H9 (cell line): ENCODE results near the gene MAPK7. TPM values are rescaled to one million over a fixed set of nuclear protein-coding genes. Genes with fewer than 3 reads are reported as not detected.

ENCODE experiments used
- DNase-seq: peaks from one replicate; pipeline ENCODE4 v3.0.0-alpha.2; 2017
- H2AFZ ChIP-seq: one replicate; pipeline ENCODE4 v1.6.1; 2013; ENCODE audit warnings: mild to moderate bottlenecking, low read length, control low read depth, moderate library complexity
- H2AK5ac ChIP-seq: 2 replicates; pipeline ENCODE4 v1.6.1; 2013; ENCODE audit warnings: low read length, control low read depth, mixed read lengths; ENCODE audit not compliant: insufficient read length
- H2BK120ac ChIP-seq: one replicate; pipeline ENCODE4 v1.6.1; 2013; ENCODE audit warnings: low read depth, mild to moderate bottlenecking, low read length, control low read depth, inconsistent platforms; ENCODE audit not compliant: poor library complexity, severe bottlenecking
- H2BK12ac ChIP-seq: 2 replicates; pipeline ENCODE4 v1.6.1; 2013; ENCODE audit warnings: low read length, control low read depth, mixed read lengths, low read depth; ENCODE audit not compliant: insufficient read length
- H2BK15ac ChIP-seq: 2 replicates; pipeline ENCODE4 v1.6.1; 2013; ENCODE audit warnings: low read depth, low read length, control low read depth
- H2BK20ac ChIP-seq: one replicate; pipeline ENCODE4 v1.6.1; 2013; ENCODE audit warnings: low read depth, mild to moderate bottlenecking, low read length, control low read depth, inconsistent platforms; ENCODE audit not compliant: poor library complexity, severe bottlenecking
- H2BK5ac ChIP-seq: 2 replicates; pipeline ENCODE4 v1.6.1; 2013; ENCODE audit warnings: low read length, control low read depth, mixed read lengths; ENCODE audit not compliant: insufficient read length
- H3K14ac ChIP-seq: 2 replicates; pipeline ENCODE4 v1.6.1; 2013; ENCODE audit warnings: low read length, control low read depth; ENCODE audit not compliant: insufficient read depth
- H3K18ac ChIP-seq: 2 replicates; pipeline ENCODE4 v1.6.1; 2013; ENCODE audit warnings: low read depth, mild to moderate bottlenecking, mixed read lengths, low read length, control low read depth; ENCODE audit not compliant: insufficient read length
- H3K23ac ChIP-seq: 2 replicates; pipeline ENCODE4 v1.6.1; 2013; ENCODE audit warnings: low read length, control low read depth, mixed read lengths, low read depth; ENCODE audit not compliant: insufficient read length
- H3K23me2 ChIP-seq: 2 replicates; pipeline ENCODE4 v1.6.1; 2013; ENCODE audit warnings: low read depth, mild to moderate bottlenecking, mixed read lengths, low read length, control low read depth; ENCODE audit not compliant: insufficient read length, poor library complexity, severe bottlenecking
- H3K27ac ChIP-seq: 2 replicates; pipeline ENCODE4 v1.5.1; 2013; ENCODE audit warnings: low read length, control low read depth, mixed read lengths, low read depth; ENCODE audit not compliant: insufficient read length
- H3K27me3 ChIP-seq: 2 replicates; pipeline ENCODE4 v1.6.1; 2013; ENCODE audit warnings: low read length, control low read depth, inconsistent platforms; ENCODE audit not compliant: insufficient read depth
- H3K4ac ChIP-seq: 2 replicates; pipeline ENCODE4 v1.6.1; 2013; ENCODE audit warnings: low read depth, mild to moderate bottlenecking, control low read depth, inconsistent platforms, low read length, moderate library complexity
- H3K4me1 ChIP-seq: 2 replicates; pipeline ENCODE4 v1.6.1; 2013; ENCODE audit warnings: low read length, control low read depth, inconsistent platforms; ENCODE audit not compliant: insufficient read depth
- H3K4me2 ChIP-seq: 2 replicates; pipeline ENCODE4 v1.6.1; 2013; ENCODE audit warnings: low read length, control low read depth, mixed read lengths; ENCODE audit not compliant: insufficient read length, insufficient read depth
- H3K56ac ChIP-seq: 2 replicates; pipeline ENCODE4 v1.6.1; 2013; ENCODE audit warnings: low read depth, mild to moderate bottlenecking, mixed read lengths, low read length, control low read depth; ENCODE audit not compliant: insufficient read length
- H3K79me1 ChIP-seq: 2 replicates; pipeline ENCODE4 v1.6.1; 2013; ENCODE audit warnings: low read depth, mild to moderate bottlenecking, moderate library complexity, low read length, control low read depth, inconsistent platforms; ENCODE audit not compliant: insufficient read depth, poor library complexity, severe bottlenecking
- H3K79me2 ChIP-seq: 2 replicates; pipeline ENCODE4 v1.6.1; 2013; ENCODE audit warnings: low read length, control low read depth, inconsistent platforms; ENCODE audit not compliant: insufficient read depth
- H3K9ac ChIP-seq: 2 replicates; pipeline ENCODE4 v1.6.1; 2013; ENCODE audit warnings: low read length, control low read depth, mixed read lengths; ENCODE audit not compliant: insufficient read length; ENCODE audit errors: extremely low read depth
- H3K9me3 ChIP-seq: one replicate; pipeline ENCODE4 v1.6.1; 2013; ENCODE audit warnings: low read depth, low read length, inconsistent platforms; ENCODE audit not compliant: control insufficient read depth
- H3T11ph ChIP-seq: one replicate; pipeline ENCODE4 v1.6.1; 2013; ENCODE audit warnings: mild to moderate bottlenecking, low read length, control low read depth, inconsistent platforms
- H4K20me1 ChIP-seq: one replicate; pipeline ENCODE4 v1.6.1; 2013; ENCODE audit not compliant: control insufficient read depth, insufficient read length, insufficient read depth
- H4K5ac ChIP-seq: 2 replicates; pipeline ENCODE4 v1.6.1; 2013; ENCODE audit warnings: low read depth, mild to moderate bottlenecking, mixed read lengths, low read length, control low read depth; ENCODE audit not compliant: insufficient read length
- H4K8ac ChIP-seq: replicated peaks from 2 replicates; pipeline ENCODE4 v1.6.1; 2013; ENCODE audit warnings: low read length, control low read depth, mixed read lengths, low read depth; ENCODE audit not compliant: insufficient read length
- H4K91ac ChIP-seq: 2 replicates; pipeline ENCODE4 v1.6.1; 2013; ENCODE audit warnings: low read depth, mild to moderate bottlenecking, moderate library complexity, mixed read lengths, low read length, control low read depth; ENCODE audit not compliant: insufficient read length
- H3K27ac Mint-ChIP-seq, 3 experiments: 2 replicates in 2 of 3; 3 replicates in 1 of 3; pipeline ENCODE4 v1.8.0; 2020 to 2021; ENCODE audit warnings: mixed read lengths in 3 of 3, mild to moderate bottlenecking in 1 of 3, moderate library complexity in 1 of 3
- H3K27me3 Mint-ChIP-seq: 2 replicates; pipeline ENCODE4 v1.8.0; 2021; ENCODE audit warnings: low read depth, mild to moderate bottlenecking, moderate library complexity, mixed read lengths
- H3K36me3 Mint-ChIP-seq, 3 experiments: 2 replicates in 2 of 3; 3 replicates in 1 of 3; pipeline ENCODE4 v1.8.0; 2020 to 2021; ENCODE audit warnings: low read depth in 3 of 3, mixed read lengths in 3 of 3; ENCODE audit not compliant: insufficient read depth in 1 of 3
- H3K4me1 Mint-ChIP-seq, 2 experiments: 2 replicates each; pipeline ENCODE4 v1.8.0; 2020; ENCODE audit warnings: mixed read lengths in 2 of 2
- H3K4me3 Mint-ChIP-seq, 2 experiments: 2 replicates in 1 of 2; 3 replicates in 1 of 2; pipeline ENCODE4 v1.8.0; 2020 to 2021; ENCODE audit warnings: mild to moderate bottlenecking in 2 of 2, mixed read lengths in 2 of 2, moderate library complexity in 1 of 2
- H3K9me3 Mint-ChIP-seq, 2 experiments: 2 replicates in 1 of 2; 3 replicates in 1 of 2; pipeline ENCODE4 v1.8.0; 2020; ENCODE audit warnings: mild to moderate bottlenecking in 2 of 2, mixed read lengths in 2 of 2, moderate library complexity in 1 of 2
- CTCF ChIP-seq: fragments of 200-600 bp; sonication (generic); conservative IDR thresholded peaks from 3 replicates; pipeline ENCODE4 v1.8.0; 2021; ENCODE audit warnings: antibody characterized with exemption, mild to moderate bottlenecking
- WGBS: extraction: QIAGEN DNeasy Blood & Tissue Kit; methylation state at CpG from one replicate; pipeline ENCODE4 v1.1.7; 2013; ENCODE audit warnings: missing lambda C conversion rate, low lambda C conversion rate, mixed read lengths; ENCODE audit not compliant: insufficient read length; ENCODE audit errors: extremely low coverage; 5-methylcytosine and 5-hydroxymethylcytosine counted together
- total RNA-seq: library from RNA; stranded (reverse); gene quantifications from 2 replicates; pipeline ENCODE4 v1.2.1, GENCODE V29; 2021

The MAPK7 gene
- total RNA-seq, 1 experiment from 2014 or later, result 43.8 TPM

GRCh38 chr17:19405114-19405513 lies 26.8 kb downstream of the MAPK7 start:
- H4K20me1 ChIP-seq, result no peaks in the 10 kb centered on the region
- H4K8ac ChIP-seq, result no peak overlapping the region
- H2BK120ac ChIP-seq, result no peak overlapping the region
- no peak for TF ChIP-seq CTCF
- H3K4me2 ChIP-seq, result no peak overlapping the region
- H3T11ph ChIP-seq, result no peak overlapping the region
- no peaks in the 10 kb centered on the region for H3K79me2 ChIP-seq
- H3K9me3 Mint-ChIP-seq, result no peaks in the 10 kb centered on the region
- peaks cover 1 to 4% of the 10 kb centered on the region in 2 experiments; a peak in 3 of 4 replicates for H3K4me1 Mint-ChIP-seq
- H3K18ac ChIP-seq, result no peak overlapping the region
- H3K27me3 Mint-ChIP-seq, result peaks cover 2% of the 10 kb centered on the region
- H3K79me1 ChIP-seq, result no peaks in the 10 kb centered on the region
- no peaks in the 10 kb centered on the region for H3K23me2 ChIP-seq
- H3K27ac Mint-ChIP-seq, result no peak overlapping the region
- no peak overlapping the region for H3K23ac ChIP-seq
- no CpG with 5 or more reads among the region's 5 CpGs for WGBS
- no peak overlapping the region for H2BK5ac ChIP-seq
- DNase-seq, result no peak
- no peaks in the 10 kb centered on the region; a peak in 1 of 7 replicates for H3K36me3 Mint-ChIP-seq
- no peaks in the 10 kb centered on the region for H3K4me1 ChIP-seq
- no peaks in the 10 kb centered on the region for H3K9me3 ChIP-seq
- H3K27ac ChIP-seq, result no peak overlapping the region
- H3K4me3 Mint-ChIP-seq, result no peak overlapping the region
- no peak overlapping the region for H3K9ac ChIP-seq
- no peaks in the 10 kb centered on the region for H3K27me3 ChIP-seq
- no peak overlapping the region for H3K14ac ChIP-seq
- H3K4ac ChIP-seq, result no peak overlapping the region
- no peak overlapping the region for H2AK5ac ChIP-seq
- H2BK15ac ChIP-seq, result no peak overlapping the region
- H4K91ac ChIP-seq, result no peak overlapping the region
- no peak overlapping the region for H2AFZ ChIP-seq
- no peak overlapping the region for H2BK12ac ChIP-seq
- H3K56ac ChIP-seq, result no peak overlapping the region
- no peak overlapping the region for H4K5ac ChIP-seq
- no peak overlapping the region for H2BK20ac ChIP-seq
